ENCODE measurements around the gene ZGPAT. TPM values are rescaled to one million over a fixed set of nuclear protein-coding genes. Genes with fewer than 3 reads are reported as not detected.
"Not testable (repeated sequence)": the region's sequence is repeated elsewhere in the genome, so short reads cannot be mapped to it uniquely, and the experiment has no call there.

Gene ZGPAT
- total RNA-seq, 1 donor from 2014 or later: 38.1 TPM

GRCh38 chr20:63708301-63709148 is 686 bp downstream of the ZGPAT start:
- Mint-ChIP-seq H3K4me3 (peak overlapping the region; percentile 95), H3K9me3 (no peaks in the 10 kb centered on the region), H3K27me3 (no peaks in the 10 kb centered on the region), H3K36me3 (ENCODE audit: low read depth) (peaks cover 60% of the 10 kb centered on the region), H3K27ac (peak overlapping the region; percentile 80), H3K4me1 (peaks cover 27% of the 10 kb centered on the region)
- intact Hi-C loops (cut with micrococcal nuclease): loop anchor here (5.0 kb wide), 3 partner anchors 34 to 354 kb away; partner anchors contain the start of genes TCEA2 and UCKL1
- no peak for DNase-seq

- intact Hi-C loops (cut with micrococcal nuclease): loop anchor here (5.0 kb wide), 3 partner anchors 33 to 353 kb away; partner anchors contain the start of genes TCEA2 and UCKL1
- no peak for DNase-seq
- Mint-ChIP-seq H3K27me3 (no peaks in the 10 kb centered on the region), H3K4me1 (peaks cover 27% of the 10 kb centered on the region), H3K9me3 (no peaks in the 10 kb centered on the region), H3K27ac (no peak overlapping the region), H3K4me3 (peak overlapping the region; percentile 95), H3K36me3 (ENCODE audit: low read depth) (peaks cover 65% of the 10 kb centered on the region)
Observed at GRCh38 chr20:63709149-63709527, 1.3 kb downstream of the ZGPAT start.

GRCh38 chr20:63711085-63711645 is 3.3 kb downstream of the ZGPAT start:
- H3K4me1 Mint-ChIP-seq: peaks cover 28% of the 10 kb centered on the region
- peaks cover 68% of the 10 kb centered on the region for H3K36me3 Mint-ChIP-seq (ENCODE audit: low read depth)
- intact Hi-C loops (cut with micrococcal nuclease): no loop called here
- H3K27me3 Mint-ChIP-seq: no peaks in the 10 kb centered on the region
- DNase-seq: no peak
- no peak overlapping the region for H3K4me3 Mint-ChIP-seq
- peaks cover 7% of the 10 kb centered on the region for H3K9me3 Mint-ChIP-seq
- no peak overlapping the region for H3K27ac Mint-ChIP-seq

GRCh38 chr20:63712191-63712590 is 4.4 kb downstream of the ZGPAT start:
- Mint-ChIP-seq H3K27ac (no peak overlapping the region), H3K36me3 (ENCODE audit: low read depth) (peaks cover 72% of the 10 kb centered on the region), H3K9me3 (peaks cover 8% of the 10 kb centered on the region), H3K4me1 (peaks cover 24% of the 10 kb centered on the region), H3K27me3 (no peaks in the 10 kb centered on the region), H3K4me3 (no peak overlapping the region)
- intact Hi-C loops (cut with micrococcal nuclease): no loop called here
- no peak for DNase-seq

- H3K27ac Mint-ChIP-seq: no peak overlapping the region
- intact Hi-C loops (cut with micrococcal nuclease): no loop called here
- DNase-seq: no peak
- H3K4me1 Mint-ChIP-seq: peaks cover 19% of the 10 kb centered on the region
- H3K36me3 Mint-ChIP-seq (ENCODE audit: low read depth): peaks cover 79% of the 10 kb centered on the region
- H3K9me3 Mint-ChIP-seq: peaks cover 14% of the 10 kb centered on the region
- no peak overlapping the region for H3K4me3 Mint-ChIP-seq
- no peaks in the 10 kb centered on the region for H3K27me3 Mint-ChIP-seq
Observed at GRCh38 chr20:63714858-63715257, 7.0 kb downstream of the ZGPAT start.

GRCh38 chr20:63718996-63719395 is 11.2 kb downstream of the ZGPAT start:
- Mint-ChIP-seq H3K36me3 (ENCODE audit: low read depth) (peaks cover 75% of the 10 kb centered on the region), H3K9me3 (peaks cover 14% of the 10 kb centered on the region), H3K4me1 (peaks cover 16% of the 10 kb centered on the region), H3K27ac (no peak overlapping the region), H3K4me3 (no peak overlapping the region), H3K27me3 (no peaks in the 10 kb centered on the region)
- no peak for DNase-seq
- intact Hi-C loops (cut with micrococcal nuclease): no loop called here

- H3K27me3 Mint-ChIP-seq; H3K4me3 Mint-ChIP-seq; H3K27ac Mint-ChIP-seq; DNase-seq; intact Hi-C loops (cut with micrococcal nuclease): not testable (repeated sequence)
- Mint-ChIP-seq H3K9me3 (peaks cover 13% of the 10 kb centered on the region), H3K36me3 (ENCODE audit: low read depth) (peaks cover 65% of the 10 kb centered on the region), H3K4me1 (peaks cover 23% of the 10 kb centered on the region)
Observed at GRCh38 chr20:63722967-63723622, 15.3 kb downstream of the ZGPAT start.

GRCh38 chr20:63730189-63730733 is 22.4 kb downstream of the ZGPAT start:
- not testable (repeated sequence) for H3K27me3 Mint-ChIP-seq, H3K9me3 Mint-ChIP-seq, H3K27ac Mint-ChIP-seq, H3K4me3 Mint-ChIP-seq
- intact Hi-C loops (cut with micrococcal nuclease): loop anchor here (1.0 to 10.0 kb wide), 3 partner anchors 23 to 245 kb away; partner anchors contain the start of genes ARFRP1 and SAMD10
- DNase-seq: peak; percentile 65
- Mint-ChIP-seq H3K36me3 (ENCODE audit: low read depth) (peaks cover 42% of the 10 kb centered on the region), H3K4me1 (peaks cover 33% of the 10 kb centered on the region)

GRCh38 chr20:63731410-63731809 is 23.6 kb downstream of the ZGPAT start:
- intact Hi-C loops (cut with micrococcal nuclease): loop anchor here (5.0 to 10.0 kb wide), 2 partner anchors 94 to 243 kb away; partner anchors contain the start of gene SAMD10
- H3K27ac Mint-ChIP-seq: no peak overlapping the region
- peaks cover 41% of the 10 kb centered on the region for H3K36me3 Mint-ChIP-seq (ENCODE audit: low read depth)
- no peak overlapping the region for H3K4me3 Mint-ChIP-seq
- peaks cover 36% of the 10 kb centered on the region for H3K4me1 Mint-ChIP-seq
- H3K27me3 Mint-ChIP-seq: no peaks in the 10 kb centered on the region
- DNase-seq: no peak
- peaks cover 3% of the 10 kb centered on the region for H3K9me3 Mint-ChIP-seq

- Mint-ChIP-seq H3K4me3 (no peak overlapping the region), H3K4me1 (peaks cover 35% of the 10 kb centered on the region), H3K27ac (no peak overlapping the region), H3K9me3 (no peaks in the 10 kb centered on the region), H3K36me3 (ENCODE audit: low read depth) (peaks cover 36% of the 10 kb centered on the region), H3K27me3 (no peaks in the 10 kb centered on the region)
- DNase-seq: no peak
- intact Hi-C loops (cut with micrococcal nuclease): loop anchor here (5.0 to 10.0 kb wide), 2 partner anchors 95 to 242 kb away; partner anchors contain the start of gene SAMD10
Observed at GRCh38 chr20:63732118-63733095, 24.6 kb downstream of the ZGPAT start.

GRCh38 chr20:63733117-63733516 is 25.3 kb downstream of the ZGPAT start:
- no peak overlapping the region for H3K4me3 Mint-ChIP-seq
- intact Hi-C loops (cut with micrococcal nuclease): loop anchor here (5.0 to 10.0 kb wide), 2 partner anchors 96 to 242 kb away; partner anchors contain the start of gene SAMD10
- H3K4me1 Mint-ChIP-seq: peaks cover 30% of the 10 kb centered on the region
- no peak for DNase-seq
- no peaks in the 10 kb centered on the region for H3K27me3 Mint-ChIP-seq
- H3K9me3 Mint-ChIP-seq: no peaks in the 10 kb centered on the region
- H3K27ac Mint-ChIP-seq: no peak overlapping the region
- H3K36me3 Mint-ChIP-seq (ENCODE audit: low read depth): peaks cover 32% of the 10 kb centered on the region

GRCh38 chr20:63733579-63734081 is 25.8 kb downstream of the ZGPAT start:
- peaks cover 28% of the 10 kb centered on the region for H3K4me1 Mint-ChIP-seq
- H3K27me3 Mint-ChIP-seq: no peaks in the 10 kb centered on the region
- peak overlapping the region; percentile 62 for H3K27ac Mint-ChIP-seq
- intact Hi-C loops (cut with micrococcal nuclease): loop anchor here (5.0 to 10.0 kb wide), 2 partner anchors 96 to 241 kb away; partner anchors contain the start of gene SAMD10
- H3K36me3 Mint-ChIP-seq (ENCODE audit: low read depth): peaks cover 27% of the 10 kb centered on the region
- DNase-seq: peak; percentile 59
- H3K4me3 Mint-ChIP-seq: peak overlapping the region; percentile 20
- no peaks in the 10 kb centered on the region for H3K9me3 Mint-ChIP-seq

All from activated CD4-positive, alpha-beta T cell treated with anti-CD3 and anti-CD28 coated beads, Interleukin-2, amount 10 ng/mL, durations not matched to agents 24 days and 14 days (primary cell).